Measurements from ENCODE around the gene ADARB1. TPM values are rescaled to one million over a fixed set of nuclear protein-coding genes. Genes with fewer than 3 reads are reported as not detected.

The ADARB1 gene
- total and polyA plus RNA-seq, 2 experiments from 2014 or later: 16.0 to 17.3 TPM

DNA sequence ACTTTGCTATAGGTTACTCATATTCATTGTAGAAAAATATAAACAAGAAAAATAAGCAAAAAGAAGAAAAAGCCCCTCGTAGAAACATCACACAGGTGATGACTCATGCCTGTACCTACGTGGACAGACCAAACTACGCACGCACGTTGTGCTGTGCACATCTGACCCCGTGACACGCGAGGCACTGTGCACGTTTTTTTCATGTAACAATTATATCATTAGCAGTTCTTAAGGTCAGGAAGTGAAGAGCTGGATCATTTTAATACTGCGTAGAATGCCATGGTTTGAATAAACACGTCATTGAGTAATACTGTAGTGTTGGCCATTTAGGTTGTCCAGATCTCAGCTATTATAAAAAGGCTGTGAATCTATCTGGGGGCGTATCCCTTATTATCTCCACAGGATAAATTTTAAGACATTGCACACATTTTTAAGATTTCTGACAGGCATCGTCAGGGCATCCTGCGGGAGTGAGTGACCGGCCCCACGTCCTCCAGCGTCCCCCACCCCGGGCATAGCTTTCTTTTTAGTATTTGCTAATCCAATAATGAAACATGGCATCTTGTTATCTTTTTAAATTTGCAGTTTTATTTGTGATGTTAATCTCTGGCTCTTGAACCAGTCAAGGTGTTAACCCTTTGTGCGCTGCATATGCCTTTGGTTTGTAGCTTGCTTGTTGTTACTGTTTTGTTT is 23.4 kb upstream of the ADARB1 start:
- Histone ChIP-seq H3K27ac (peak overlapping the region; percentile 81), H3K36me3 (replicated peaks; ENCODE audit: insufficient read depth, low read depth) (no peaks in the 10 kb centered on the region), H2AFZ (no peak overlapping the region), H3K79me2 (no peaks in the 10 kb centered on the region), H3K4me1 (ENCODE audit: insufficient read depth) (peaks cover 13% of the 10 kb centered on the region), H3K9me3 (ENCODE audit: low read depth) (no peaks in the 10 kb centered on the region), H3K4me3 (no peak overlapping the region), H4K20me1 (ENCODE audit: insufficient read depth, poor library complexity, severe bottlenecking) (no peaks in the 10 kb centered on the region), H3K27me3 (no peaks in the 10 kb centered on the region), H3K9me2 (replicated peaks; ENCODE audit: insufficient read depth) (no peaks in the 10 kb centered on the region), H3K4me2 (peak overlapping the region; percentile 12)
- TF ChIP-seq EZH2phosphoT487 (IDR thresholded peaks at IDR 0.05; ENCODE audit: low read depth, severe bottlenecking, unreplicated experiment) (no peak), EZH2 (IDR thresholded peaks at IDR 0.05; ENCODE audit: borderline replicate concordance) (no peak)
- TF ChIP-seq, protein P1, sequence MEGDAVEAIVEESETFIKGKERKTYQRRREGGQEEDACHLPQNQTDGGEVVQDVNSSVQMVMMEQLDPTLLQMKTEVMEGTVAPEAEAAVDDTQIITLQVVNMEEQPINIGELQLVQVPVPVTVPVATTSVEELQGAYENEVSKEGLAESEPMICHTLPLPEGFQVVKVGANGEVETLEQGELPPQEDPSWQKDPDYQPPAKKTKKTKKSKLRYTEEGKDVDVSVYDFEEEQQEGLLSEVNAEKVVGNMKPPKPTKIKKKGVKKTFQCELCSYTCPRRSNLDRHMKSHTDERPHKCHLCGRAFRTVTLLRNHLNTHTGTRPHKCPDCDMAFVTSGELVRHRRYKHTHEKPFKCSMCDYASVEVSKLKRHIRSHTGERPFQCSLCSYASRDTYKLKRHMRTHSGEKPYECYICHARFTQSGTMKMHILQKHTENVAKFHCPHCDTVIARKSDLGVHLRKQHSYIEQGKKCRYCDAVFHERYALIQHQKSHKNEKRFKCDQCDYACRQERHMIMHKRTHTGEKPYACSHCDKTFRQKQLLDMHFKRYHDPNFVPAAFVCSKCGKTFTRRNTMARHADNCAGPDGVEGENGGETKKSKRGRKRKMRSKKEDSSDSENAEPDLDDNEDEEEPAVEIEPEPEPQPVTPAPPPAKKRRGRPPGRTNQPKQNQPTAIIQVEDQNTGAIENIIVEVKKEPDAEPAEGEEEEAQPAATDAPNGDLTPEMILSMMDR (IDR thresholded peaks at IDR 0.05; ENCODE audit: poor library complexity): no peak
- WGBS (ENCODE audit: low lambda C conversion rate, missing lambda C conversion rate): 44% methylated on average over 19 of the region's 19 CpGs
- peak; percentile 61 for DNase-seq (ENCODE audit: low spot score)

DNA sequence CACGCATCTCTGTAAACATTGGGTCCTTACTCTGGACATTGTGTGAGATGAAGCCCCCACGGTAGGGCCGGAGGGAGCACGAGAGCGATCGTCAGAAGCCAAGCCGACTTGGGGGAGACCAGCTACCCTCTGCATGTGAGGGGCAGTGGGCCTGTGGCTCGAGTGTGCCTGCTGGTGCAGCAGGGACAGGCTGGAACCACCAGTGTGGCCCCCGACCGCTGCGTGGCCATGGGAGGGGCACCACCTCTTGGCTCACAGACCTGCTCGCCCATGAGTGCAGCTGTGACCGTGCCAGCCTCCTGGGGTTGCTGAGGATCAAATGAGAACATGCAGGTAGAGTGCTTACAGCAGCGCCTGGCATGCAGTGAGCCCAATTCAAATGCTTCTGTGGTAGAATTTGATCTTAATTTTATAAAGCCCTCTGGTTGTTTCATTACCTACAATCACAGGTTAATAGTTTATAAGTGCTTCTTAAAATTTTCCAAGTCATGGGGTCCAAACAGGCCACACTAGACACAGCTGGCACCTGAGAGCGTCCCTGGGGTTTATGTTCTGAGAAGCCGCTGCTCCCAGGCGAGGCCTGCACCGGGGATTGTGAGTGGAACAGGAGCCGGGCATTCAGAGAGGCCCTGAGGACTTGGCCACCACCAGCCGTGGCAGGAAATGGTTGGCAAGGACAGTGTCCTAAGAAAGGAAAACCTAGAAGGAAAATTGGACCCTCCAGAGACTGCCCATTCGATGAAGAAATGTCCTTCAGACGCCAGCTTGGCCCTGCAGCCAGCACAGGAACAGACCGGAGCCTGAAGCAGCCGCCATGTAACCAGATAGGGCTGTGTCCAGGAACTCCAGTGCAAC is 22.6 kb upstream of the ADARB1 start:
- H3K27ac ChIP-seq: peak overlapping the region; percentile 60
- WGBS (ENCODE audit: low lambda C conversion rate, missing lambda C conversion rate): 82% methylated on average over 24 of the region's 24 CpGs
- DNase-seq (ENCODE audit: low spot score): no peak
- TF ChIP-seq EZH2 (IDR thresholded peaks at IDR 0.05; ENCODE audit: borderline replicate concordance) (no peak), EZH2phosphoT487 (IDR thresholded peaks at IDR 0.05; ENCODE audit: low read depth, severe bottlenecking, unreplicated experiment) (no peak)
- TF ChIP-seq, protein P1 (IDR thresholded peaks at IDR 0.05; ENCODE audit: poor library complexity): no peak
- no peaks in the 10 kb centered on the region for H3K27me3 ChIP-seq
- H3K4me1 ChIP-seq (ENCODE audit: insufficient read depth): peaks cover 13% of the 10 kb centered on the region
- no peak overlapping the region for H2AFZ ChIP-seq
- H3K4me2 ChIP-seq: peak overlapping the region; percentile 12
- no peaks in the 10 kb centered on the region for H4K20me1 ChIP-seq (ENCODE audit: insufficient read depth, poor library complexity, severe bottlenecking)
- H3K9me3 ChIP-seq (ENCODE audit: low read depth): no peaks in the 10 kb centered on the region
- no peak overlapping the region for H3K4me3 ChIP-seq
- H3K36me3 ChIP-seq (replicated peaks; ENCODE audit: insufficient read depth, low read depth): no peaks in the 10 kb centered on the region
- H3K79me2 ChIP-seq: no peaks in the 10 kb centered on the region
- no peaks in the 10 kb centered on the region for H3K9me2 ChIP-seq (replicated peaks; ENCODE audit: insufficient read depth)

DNA sequence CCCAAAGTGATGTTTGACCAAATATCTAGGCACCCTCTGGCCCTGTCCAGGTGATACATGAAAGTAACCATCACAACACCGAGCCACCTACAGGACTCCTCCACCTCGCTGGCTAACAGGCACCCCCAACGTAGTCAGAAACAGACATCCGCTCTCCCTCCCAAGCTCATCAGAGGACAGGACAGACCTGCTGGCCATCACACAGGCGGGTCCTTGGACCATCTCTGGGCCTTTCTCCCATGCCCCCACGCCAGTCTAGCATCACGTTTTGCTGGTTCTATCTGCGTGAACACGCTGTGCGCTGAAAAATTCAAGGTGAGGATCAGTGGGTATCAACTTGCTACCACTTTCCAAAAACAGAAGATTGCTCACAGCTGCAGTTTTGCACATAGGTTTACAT is 21.4 kb upstream of the ADARB1 start:
- Histone ChIP-seq H2AFZ (no peak overlapping the region), H3K27me3 (no peaks in the 10 kb centered on the region), H3K36me3 (replicated peaks; ENCODE audit: insufficient read depth, low read depth) (no peaks in the 10 kb centered on the region), H3K9me2 (replicated peaks; ENCODE audit: insufficient read depth) (no peaks in the 10 kb centered on the region), H3K4me2 (no peak overlapping the region), H4K20me1 (ENCODE audit: insufficient read depth, poor library complexity, severe bottlenecking) (no peaks in the 10 kb centered on the region), H3K27ac (no peak overlapping the region), H3K79me2 (no peaks in the 10 kb centered on the region), H3K9me3 (ENCODE audit: low read depth) (no peaks in the 10 kb centered on the region), H3K4me3 (no peak overlapping the region), H3K4me1 (ENCODE audit: insufficient read depth) (peaks cover 13% of the 10 kb centered on the region)
- 94% methylated on average over 10 of the region's 10 CpGs for WGBS (ENCODE audit: low lambda C conversion rate, missing lambda C conversion rate)
- TF ChIP-seq, protein P1 (IDR thresholded peaks at IDR 0.05; ENCODE audit: poor library complexity): no peak
- TF ChIP-seq EZH2 (IDR thresholded peaks at IDR 0.05; ENCODE audit: borderline replicate concordance) (no peak), EZH2phosphoT487 (IDR thresholded peaks at IDR 0.05; ENCODE audit: low read depth, severe bottlenecking, unreplicated experiment) (no peak)
- DNase-seq (ENCODE audit: low spot score): no peak
